NCI-H446 (cell line): ENCODE results near the gene CDK4.

ENCODE experiments used
- DNase-seq, 2 experiments: peaks; one replicate each; lab custom pipeline; 2025; lab: John Stamatoyannopoulos, UW

Gene CDK4

GRCh38 chr12:57700317-57700716 is 51.8 kb downstream of the CDK4 start:
- no peak for DNase-seq

- no peak for DNase-seq
Measured at GRCh38 chr12:57698414-57698813, 53.7 kb downstream of the CDK4 start.
